Measurements from ENCODE around the gene ECHS1.

Gene ECHS1

GRCh38 chr10:133316732-133317131 is 56.4 kb downstream of the ECHS1 start:
- DNase-seq: no peak

- DNase-seq: no peak
Observed at GRCh38 chr10:133316266-133316665, 56.9 kb downstream of the ECHS1 start.

- DNase-seq: no peak
Observed at GRCh38 chr10:133315847-133316246, 57.3 kb downstream of the ECHS1 start.

GRCh38 chr10:133314911-133315310 is 58.2 kb downstream of the ECHS1 start:
- DNase-seq: no peak

GRCh38 chr10:133313192-133313591 is 60.0 kb downstream of the ECHS1 start:
- DNase-seq: no peak

GRCh38 chr10:133312769-133313145 is 60.4 kb downstream of the ECHS1 start:
- DNase-seq: no peak

All from cortex of kidney (tissue), 1 donor.